ENCODE results near the gene CFAP61.

Gene CFAP61

DNA sequence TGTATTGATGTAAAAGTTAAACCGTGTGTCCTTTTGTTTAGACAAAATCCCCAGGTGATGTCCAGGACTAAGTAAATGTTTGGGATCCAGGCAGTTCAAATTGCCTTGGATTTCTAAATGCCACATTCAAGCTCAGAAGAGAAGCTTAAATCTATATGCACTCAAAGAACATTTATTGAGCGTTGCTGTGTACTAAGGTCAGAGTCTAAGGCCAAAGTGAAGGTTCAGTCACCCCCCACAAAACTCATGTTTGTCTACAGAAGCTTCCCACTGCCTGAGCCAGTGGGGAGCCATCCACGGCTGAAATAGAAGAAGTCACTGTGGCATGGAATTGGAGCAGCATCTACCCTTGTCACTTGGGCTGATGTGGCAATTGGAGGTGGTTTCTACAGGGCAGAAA, 244.8 kb downstream of the CFAP61 start:
- H4K20me1 ChIP-seq (ENCODE audit: low read depth, low read length) = no peaks in the 10 kb centered on the region
- no peak overlapping the region for H3K4me2 ChIP-seq (ENCODE audit: low read depth, low read length, poor library complexity, severe bottlenecking)
- H2AFZ ChIP-seq (ENCODE audit: low read depth, low read length, severe bottlenecking) = no peak overlapping the region
- no peaks in the 10 kb centered on the region for H3K27me3 ChIP-seq (ENCODE audit: low read length)
- no peaks in the 10 kb centered on the region for H3K9me3 ChIP-seq (ENCODE audit: insufficient read depth, low read length)
- H3K9ac ChIP-seq (ENCODE audit: low read length) = no peak overlapping the region
- no peak overlapping the region for H3K4me3 ChIP-seq (ENCODE audit: insufficient read depth, low read length, poor library complexity, severe bottlenecking)
- H3K9me2 ChIP-seq (replicated peaks; ENCODE audit: insufficient read depth, low read length) = no peaks in the 10 kb centered on the region
- TF ChIP-seq, protein P1, sequence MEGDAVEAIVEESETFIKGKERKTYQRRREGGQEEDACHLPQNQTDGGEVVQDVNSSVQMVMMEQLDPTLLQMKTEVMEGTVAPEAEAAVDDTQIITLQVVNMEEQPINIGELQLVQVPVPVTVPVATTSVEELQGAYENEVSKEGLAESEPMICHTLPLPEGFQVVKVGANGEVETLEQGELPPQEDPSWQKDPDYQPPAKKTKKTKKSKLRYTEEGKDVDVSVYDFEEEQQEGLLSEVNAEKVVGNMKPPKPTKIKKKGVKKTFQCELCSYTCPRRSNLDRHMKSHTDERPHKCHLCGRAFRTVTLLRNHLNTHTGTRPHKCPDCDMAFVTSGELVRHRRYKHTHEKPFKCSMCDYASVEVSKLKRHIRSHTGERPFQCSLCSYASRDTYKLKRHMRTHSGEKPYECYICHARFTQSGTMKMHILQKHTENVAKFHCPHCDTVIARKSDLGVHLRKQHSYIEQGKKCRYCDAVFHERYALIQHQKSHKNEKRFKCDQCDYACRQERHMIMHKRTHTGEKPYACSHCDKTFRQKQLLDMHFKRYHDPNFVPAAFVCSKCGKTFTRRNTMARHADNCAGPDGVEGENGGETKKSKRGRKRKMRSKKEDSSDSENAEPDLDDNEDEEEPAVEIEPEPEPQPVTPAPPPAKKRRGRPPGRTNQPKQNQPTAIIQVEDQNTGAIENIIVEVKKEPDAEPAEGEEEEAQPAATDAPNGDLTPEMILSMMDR (IDR thresholded peaks at IDR 0.05; ENCODE audit: insufficient read depth, low read length, poor library complexity, severe bottlenecking) = no peak
- no peak for TF ChIP-seq EZH2phosphoT487 (conservative IDR thresholded peaks at IDR 0.05; ENCODE audit: low read length)
- no peaks in the 10 kb centered on the region for H3K79me2 ChIP-seq (ENCODE audit: insufficient read depth, low read length)
- no peaks in the 10 kb centered on the region for H3K36me3 ChIP-seq (ENCODE audit: low read length)
- no peaks in the 10 kb centered on the region for H3F3A ChIP-seq (ENCODE audit: insufficient read depth)
- no peak overlapping the region for H3K27ac ChIP-seq (ENCODE audit: low read depth, low read length)

DNA sequence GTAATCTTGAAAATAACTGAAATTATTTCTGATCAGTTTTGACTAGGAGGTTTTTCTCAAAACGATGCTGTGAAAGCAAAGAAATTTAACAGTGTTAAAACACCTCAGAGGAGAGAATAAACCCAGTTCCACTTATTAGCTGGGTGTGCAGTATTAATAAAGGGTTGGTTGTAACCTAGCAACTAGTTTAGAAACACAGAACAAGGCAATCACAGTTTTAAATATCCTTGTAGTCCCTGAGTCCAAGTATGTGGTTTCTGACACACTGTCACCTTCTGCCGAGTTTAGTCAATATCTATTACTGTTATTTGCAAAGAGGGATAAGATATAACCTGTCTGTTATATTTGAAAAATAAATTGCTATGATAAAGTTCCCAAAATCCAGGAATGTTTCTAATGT, 245.4 kb downstream of the CFAP61 start:
- no peaks in the 10 kb centered on the region for H3K9me3 ChIP-seq (ENCODE audit: insufficient read depth, low read length)
- H3K36me3 ChIP-seq (ENCODE audit: low read length) = no peaks in the 10 kb centered on the region
- no peaks in the 10 kb centered on the region for H4K20me1 ChIP-seq (ENCODE audit: low read depth, low read length)
- no peaks in the 10 kb centered on the region for H3K27me3 ChIP-seq (ENCODE audit: low read length)
- no peak overlapping the region for H3K4me3 ChIP-seq (ENCODE audit: insufficient read depth, low read length, poor library complexity, severe bottlenecking)
- no peaks in the 10 kb centered on the region for H3F3A ChIP-seq (ENCODE audit: insufficient read depth)
- TF ChIP-seq, protein P1 (IDR thresholded peaks at IDR 0.05; ENCODE audit: insufficient read depth, low read length, poor library complexity, severe bottlenecking) = no peak
- TF ChIP-seq EZH2phosphoT487 (conservative IDR thresholded peaks at IDR 0.05; ENCODE audit: low read length) = no peak
- H3K9ac ChIP-seq (ENCODE audit: low read length) = no peak overlapping the region
- H3K4me2 ChIP-seq (ENCODE audit: low read depth, low read length, poor library complexity, severe bottlenecking) = no peak overlapping the region
- H3K79me2 ChIP-seq (ENCODE audit: insufficient read depth, low read length) = no peaks in the 10 kb centered on the region
- H3K27ac ChIP-seq (ENCODE audit: low read depth, low read length) = no peak overlapping the region
- H2AFZ ChIP-seq (ENCODE audit: low read depth, low read length, severe bottlenecking) = no peak overlapping the region
- H3K9me2 ChIP-seq (replicated peaks; ENCODE audit: insufficient read depth, low read length) = no peaks in the 10 kb centered on the region

DNA sequence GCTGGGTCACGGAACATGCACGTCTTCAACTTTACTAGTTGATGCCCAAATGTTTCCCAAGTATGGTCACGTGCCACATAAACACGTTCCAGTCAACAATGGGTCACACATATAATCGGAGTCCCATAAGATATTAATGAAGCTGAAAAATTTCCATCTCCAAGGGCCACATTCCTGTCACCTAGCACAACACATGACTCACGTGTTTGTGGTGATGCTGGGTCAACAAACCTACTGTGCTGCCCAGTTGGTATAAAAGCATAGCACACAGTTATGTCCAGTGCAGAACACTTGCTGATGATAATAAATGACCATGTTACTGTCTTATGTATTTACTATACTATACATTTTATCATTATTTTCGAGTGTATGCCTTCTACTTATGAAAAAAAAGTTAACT, 247.6 kb downstream of the CFAP61 start:
- H3K27ac ChIP-seq (ENCODE audit: low read depth, low read length) = no peak overlapping the region
- no peak for TF ChIP-seq EZH2phosphoT487 (conservative IDR thresholded peaks at IDR 0.05; ENCODE audit: low read length)
- TF ChIP-seq, protein P1 (IDR thresholded peaks at IDR 0.05; ENCODE audit: insufficient read depth, low read length, poor library complexity, severe bottlenecking) = no peak

More for the DNA sequence above, 247.6 kb downstream of the CFAP61 start:
- H3K9me2 ChIP-seq (replicated peaks; ENCODE audit: insufficient read depth, low read length) = no peaks in the 10 kb centered on the region
- no peaks in the 10 kb centered on the region for H3F3A ChIP-seq (ENCODE audit: insufficient read depth)
- H4K20me1 ChIP-seq (ENCODE audit: low read depth, low read length) = no peaks in the 10 kb centered on the region
- no peak overlapping the region for H3K9ac ChIP-seq (ENCODE audit: low read length)
- H3K79me2 ChIP-seq (ENCODE audit: insufficient read depth, low read length) = no peaks in the 10 kb centered on the region
- H2AFZ ChIP-seq (ENCODE audit: low read depth, low read length, severe bottlenecking) = no peak overlapping the region
- H3K4me2 ChIP-seq (ENCODE audit: low read depth, low read length, poor library complexity, severe bottlenecking) = no peak overlapping the region
- H3K4me3 ChIP-seq (ENCODE audit: insufficient read depth, low read length, poor library complexity, severe bottlenecking) = no peak overlapping the region
- no peaks in the 10 kb centered on the region for H3K36me3 ChIP-seq (ENCODE audit: low read length)
- H3K9me3 ChIP-seq (ENCODE audit: insufficient read depth, low read length) = no peaks in the 10 kb centered on the region
- H3K27me3 ChIP-seq (ENCODE audit: low read length) = no peaks in the 10 kb centered on the region
